H1 (cell line): ENCODE measurements around the gene FGF4. TPM values are rescaled to one million over a fixed set of nuclear protein-coding genes. Genes with fewer than 3 reads are reported as not detected.

Experiments used
- CHD1 ChIP-seq: IDR thresholded peaks from 2 replicates; pipeline ENCODE4 v1.6.1; 2012; ENCODE audit warnings: low read depth, low read length, improper control_type of control experiment
- CHD7 ChIP-seq: fragments of 300-600 bp; sonication (generic); IDR thresholded peaks from 2 replicates; pipeline ENCODE4 v1.7.1; 2012; ENCODE audit warnings: low read length, moderate library complexity, mild to moderate bottlenecking, inconsistent platforms; ENCODE audit not compliant: insufficient replicate concordance
- EP300 ChIP-seq, 2 experiments: IDR thresholded peaks; 1 replicate in 1 of 2; 2 replicates in 1 of 2; pipeline ENCODE4 v1.6.1; 2011 to 2012; ENCODE audit warnings: low read depth in 2 of 2, low read length in 2 of 2, mild to moderate bottlenecking in 2 of 2, borderline replicate concordance in 1 of 2, inconsistent platforms in 1 of 2, moderate library complexity in 1 of 2
- KDM4A ChIP-seq: IDR thresholded peaks from one replicate; pipeline ENCODE4 v1.7.1; 2012; ENCODE audit warnings: low read depth, mild to moderate bottlenecking, moderate library complexity, low read length, inconsistent platforms; ENCODE audit not compliant: severe bottlenecking
- MAFK ChIP-seq: IDR thresholded peaks from 2 replicates; pipeline ENCODE4 v1.6.1; 2012; ENCODE audit warnings: low read depth, mild to moderate bottlenecking, improper control_type of control experiment, low read length
- SP1 ChIP-seq: IDR thresholded peaks from 2 replicates; pipeline ENCODE4 v1.6.1; 2011; ENCODE audit warnings: low read depth, low read length
- SP2 ChIP-seq: IDR thresholded peaks from 2 replicates; pipeline ENCODE4 v1.6.1; 2012; ENCODE audit warnings: mild to moderate bottlenecking, low read length, inconsistent platforms
- SP4 ChIP-seq: IDR thresholded peaks from 2 replicates; pipeline ENCODE4 v1.6.1; 2012; ENCODE audit warnings: low read length, inconsistent platforms
- SRF ChIP-seq: IDR thresholded peaks from 2 replicates; pipeline ENCODE4 v1.6.1; 2011; ENCODE audit warnings: mild to moderate bottlenecking, low read depth, low read length, moderate library complexity
- TEAD4 ChIP-seq: IDR thresholded peaks from 2 replicates; pipeline ENCODE4 v1.6.1; 2012; ENCODE audit warnings: low read depth, low read length, inconsistent platforms, mixed read lengths
- polyA plus RNA-seq, 7 experiments: library from polyadenylated mRNA; depleted of rRNA in 3 of 7; stranded (reverse) in 5 of 7; unstranded in 2 of 7; fragments of >200 nt in 5 of 7; fragments of 200-250 nt in 2 of 7; gene quantifications; 1 replicate in 5 of 7; 2 replicates in 1 of 7; 4 replicates in 1 of 7; pipeline versions ENCODE4 v1.2.1 to v1.2.3, GENCODE V29; 2011 to 2013; ENCODE audit warnings: missing spikeins in 2 of 7, mixed read lengths in 2 of 7
- total RNA-seq: library from RNA; stranded (reverse); fragmentation: NEBNext Ultra II Directional; extraction: Animal tissue kit (Norgen Biotek cat#: 25700); gene quantifications from 2 replicates; pipeline ENCODE4 v1.2.1, GENCODE V29; 2021

FGF4 gene
- total and polyA plus RNA-seq, 2 of the 8 experiments (the other 6 are each of a cell fraction or from before 2014, with no cell fraction given): 0.57 to 2.0 TPM

GRCh38 chr11:69726481-69726880 is 48.7 kb downstream of the FGF4 start (continued):
- no peak for TF ChIP-seq CHD7
- TF ChIP-seq TEAD4: no peak
- TF ChIP-seq KDM4A: no peak
- TF ChIP-seq MAFK: no peak
- no peak for TF ChIP-seq EP300 (IDR thresholded peaks at IDR 0.05; ENCODE audit: borderline replicate concordance in 1 of 2, low read depth in 2 of 2, low read length in 2 of 2)
- no peak for TF ChIP-seq SRF
- no peak for TF ChIP-seq SP4
- no peak for TF ChIP-seq SP2
- TF ChIP-seq SP1: no peak
- no peak for TF ChIP-seq CHD1
